HepG2 (cell line): ENCODE measurements around the gene ZFYVE21.
A peak's percentile ranks its signal among the peaks of the same experiment; 100 is the strongest.

Experiments
- CEBPB ChIP-seq: IDR thresholded peaks from 2 replicates; pipeline ENCODE4 v1.6.1; 2011; ENCODE audit warnings: low read depth, low read length, improper control_type of control experiment, borderline replicate concordance
- CTCF ChIP-seq: sonication (generic); formaldehyde crosslinking; IDR thresholded peaks from 2 replicates; pipeline ENCODE4 v1.5.0; 2020; ENCODE audit warnings: mild to moderate bottlenecking, missing genetic modification reagents, moderate library complexity
- EZH2 ChIP-seq: conservative IDR thresholded peaks from 2 replicates; pipeline ENCODE4 v1.6.1; 2012; ENCODE audit warnings: mild to moderate bottlenecking, low read depth, low read length, moderate library complexity
- NR2F1 ChIP-seq, 2 experiments: fragments of 450-650 bp in 1 of 2; formaldehyde crosslinking in 1 of 2; IDR thresholded peaks; 2 replicates each; pipeline versions ENCODE4 v1.5.0 to v1.6.1; 2016 to 2020; ENCODE audit warnings: mild to moderate bottlenecking in 1 of 2, missing compliant biosample characterization in 1 of 2, missing genetic modification reagents in 1 of 2, moderate library complexity in 1 of 2
- POLR2A ChIP-seq, 2 experiments: IDR thresholded peaks; 2 replicates each; pipeline ENCODE4 v1.6.1; 2011; ENCODE audit warnings: low read depth in 2 of 2, low read length in 2 of 2, mild to moderate bottlenecking in 1 of 2, moderate library complexity in 1 of 2; ENCODE audit not compliant: insufficient read depth in 1 of 2
- SP1 ChIP-seq, 2 experiments: fragments of 450-650 bp in 1 of 2; sonication (generic) in 1 of 2; formaldehyde crosslinking in 1 of 2; IDR thresholded peaks; 2 replicates each; pipeline versions ENCODE4 v1.4.0 to v1.6.1; 2016 to 2020; ENCODE audit warnings: missing genetic modification reagents in 1 of 2
- TBP ChIP-seq: sonication (generic); formaldehyde crosslinking; IDR thresholded peaks from 2 replicates; pipeline ENCODE4 v1.5.0; 2020; ENCODE audit warnings: missing genetic modification reagents
- TMF1 ChIP-seq: sonication (generic); formaldehyde crosslinking; IDR thresholded peaks from 2 replicates; pipeline ENCODE4 v1.8.1; 2022; ENCODE audit warnings: low read depth, missing genetic modification reagents
- ZNF3 ChIP-seq: IDR thresholded peaks from 2 replicates; pipeline ENCODE4 v1.7.0; 2017; ENCODE audit warnings: inconsistent platforms
- ZNF431 ChIP-seq: sonication (generic); formaldehyde crosslinking; IDR thresholded peaks from 2 replicates; pipeline ENCODE4 v1.9.0; 2022; ENCODE audit warnings: missing genetic modification reagents, low read depth, mild to moderate bottlenecking, borderline replicate concordance
- ZNF766 ChIP-seq: sonication (generic); formaldehyde crosslinking; IDR thresholded peaks from 2 replicates; pipeline ENCODE4 v1.5.0; 2020; ENCODE audit warnings: missing genetic modification reagents, borderline replicate concordance
- ZNF891 ChIP-seq: sonication (generic); formaldehyde crosslinking; IDR thresholded peaks from 2 replicates; pipeline ENCODE4 v1.5.0; 2020; ENCODE audit warnings: mild to moderate bottlenecking, missing genetic modification reagents
- TF ChIP-seq, protein P1 (sequence below): sonication (generic); formaldehyde crosslinking; IDR thresholded peaks from 2 replicates; pipeline ENCODE4 v1.5.0; 2020; ENCODE audit warnings: missing genetic modification reagents
- TF ChIP-seq, protein P2 (sequence below), 2 experiments: IDR thresholded peaks; 2 replicates each; pipeline ENCODE4 v1.6.1; 2011 to 2012; ENCODE audit warnings: low read length in 2 of 2, borderline replicate concordance in 1 of 2, low read depth in 1 of 2, mild to moderate bottlenecking in 1 of 2, moderate library complexity in 1 of 2

DNA sequence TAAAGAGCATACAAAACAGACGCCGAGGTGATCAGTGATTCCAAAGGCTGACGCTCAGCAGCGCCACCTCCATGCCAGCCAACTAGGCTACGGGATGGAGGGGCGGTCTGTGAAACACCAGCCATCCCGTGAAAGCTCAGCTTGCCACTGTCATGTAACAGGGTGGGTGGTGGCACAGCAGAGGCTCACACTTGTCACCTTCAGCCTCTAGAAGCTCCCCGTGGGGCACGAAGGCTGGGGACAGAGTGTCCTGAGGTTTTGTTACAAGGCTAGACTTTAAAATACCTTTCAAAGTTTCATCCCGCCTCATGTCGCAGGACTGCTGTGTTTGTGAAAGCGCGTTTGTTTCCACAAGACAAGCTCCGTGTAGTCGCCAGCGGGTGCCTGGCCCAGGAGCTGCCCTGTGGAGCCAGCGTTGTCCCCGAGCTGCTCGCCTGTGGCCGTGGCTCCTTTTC is 21.0 kb upstream of the ZFYVE21 start:
- TF ChIP-seq CEBPB (no peak), SP1 (IDR thresholded peaks at IDR 0.05) (no peak), SP1 (CRISPR knock-in tag; IDR thresholded peaks at IDR 0.05) (no peak), EZH2 (no peak), ZNF766 (CRISPR knock-in tag) (no peak), CTCF (CRISPR knock-in tag) (0 out of 2 replicates have a peak, but pooled peaks have one; percentile 8), ZNF891 (CRISPR knock-in tag) (no peak), ZNF3 (no peak), ZNF431 (CRISPR knock-in tag) (no peak), POLR2A (IDR thresholded peaks at IDR 0.05; ENCODE audit: insufficient read depth in 1 of 2, low read depth in 2 of 2, low read length in 2 of 2) (no peak), NR2F1 (CRISPR knock-in tag; IDR thresholded peaks at IDR 0.05) (no peak), TMF1 (CRISPR knock-in tag) (no peak), TBP (no peak)
- TF ChIP-seq, protein P1, sequence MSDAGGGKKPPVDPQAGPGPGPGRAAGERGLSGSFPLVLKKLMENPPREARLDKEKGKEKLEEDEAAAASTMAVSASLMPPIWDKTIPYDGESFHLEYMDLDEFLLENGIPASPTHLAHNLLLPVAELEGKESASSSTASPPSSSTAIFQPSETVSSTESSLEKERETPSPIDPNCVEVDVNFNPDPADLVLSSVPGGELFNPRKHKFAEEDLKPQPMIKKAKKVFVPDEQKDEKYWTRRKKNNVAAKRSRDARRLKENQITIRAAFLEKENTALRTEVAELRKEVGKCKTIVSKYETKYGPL (CRISPR knock-in tag), result no peak
- TF ChIP-seq, protein P2, sequence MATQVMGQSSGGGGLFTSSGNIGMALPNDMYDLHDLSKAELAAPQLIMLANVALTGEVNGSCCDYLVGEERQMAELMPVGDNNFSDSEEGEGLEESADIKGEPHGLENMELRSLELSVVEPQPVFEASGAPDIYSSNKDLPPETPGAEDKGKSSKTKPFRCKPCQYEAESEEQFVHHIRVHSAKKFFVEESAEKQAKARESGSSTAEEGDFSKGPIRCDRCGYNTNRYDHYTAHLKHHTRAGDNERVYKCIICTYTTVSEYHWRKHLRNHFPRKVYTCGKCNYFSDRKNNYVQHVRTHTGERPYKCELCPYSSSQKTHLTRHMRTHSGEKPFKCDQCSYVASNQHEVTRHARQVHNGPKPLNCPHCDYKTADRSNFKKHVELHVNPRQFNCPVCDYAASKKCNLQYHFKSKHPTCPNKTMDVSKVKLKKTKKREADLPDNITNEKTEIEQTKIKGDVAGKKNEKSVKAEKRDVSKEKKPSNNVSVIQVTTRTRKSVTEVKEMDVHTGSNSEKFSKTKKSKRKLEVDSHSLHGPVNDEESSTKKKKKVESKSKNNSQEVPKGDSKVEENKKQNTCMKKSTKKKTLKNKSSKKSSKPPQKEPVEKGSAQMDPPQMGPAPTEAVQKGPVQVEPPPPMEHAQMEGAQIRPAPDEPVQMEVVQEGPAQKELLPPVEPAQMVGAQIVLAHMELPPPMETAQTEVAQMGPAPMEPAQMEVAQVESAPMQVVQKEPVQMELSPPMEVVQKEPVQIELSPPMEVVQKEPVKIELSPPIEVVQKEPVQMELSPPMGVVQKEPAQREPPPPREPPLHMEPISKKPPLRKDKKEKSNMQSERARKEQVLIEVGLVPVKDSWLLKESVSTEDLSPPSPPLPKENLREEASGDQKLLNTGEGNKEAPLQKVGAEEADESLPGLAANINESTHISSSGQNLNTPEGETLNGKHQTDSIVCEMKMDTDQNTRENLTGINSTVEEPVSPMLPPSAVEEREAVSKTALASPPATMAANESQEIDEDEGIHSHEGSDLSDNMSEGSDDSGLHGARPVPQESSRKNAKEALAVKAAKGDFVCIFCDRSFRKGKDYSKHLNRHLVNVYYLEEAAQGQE (IDR thresholded peaks at IDR 0.05; ENCODE audit: borderline replicate concordance in 1 of 2, low read depth in 1 of 2, low read length in 2 of 2), result no peak
